ENCODE results near the gene AP1S1.
A peak's percentile ranks its signal among the peaks of the same experiment; 100 is the strongest.

AP1S1 gene

DNA sequence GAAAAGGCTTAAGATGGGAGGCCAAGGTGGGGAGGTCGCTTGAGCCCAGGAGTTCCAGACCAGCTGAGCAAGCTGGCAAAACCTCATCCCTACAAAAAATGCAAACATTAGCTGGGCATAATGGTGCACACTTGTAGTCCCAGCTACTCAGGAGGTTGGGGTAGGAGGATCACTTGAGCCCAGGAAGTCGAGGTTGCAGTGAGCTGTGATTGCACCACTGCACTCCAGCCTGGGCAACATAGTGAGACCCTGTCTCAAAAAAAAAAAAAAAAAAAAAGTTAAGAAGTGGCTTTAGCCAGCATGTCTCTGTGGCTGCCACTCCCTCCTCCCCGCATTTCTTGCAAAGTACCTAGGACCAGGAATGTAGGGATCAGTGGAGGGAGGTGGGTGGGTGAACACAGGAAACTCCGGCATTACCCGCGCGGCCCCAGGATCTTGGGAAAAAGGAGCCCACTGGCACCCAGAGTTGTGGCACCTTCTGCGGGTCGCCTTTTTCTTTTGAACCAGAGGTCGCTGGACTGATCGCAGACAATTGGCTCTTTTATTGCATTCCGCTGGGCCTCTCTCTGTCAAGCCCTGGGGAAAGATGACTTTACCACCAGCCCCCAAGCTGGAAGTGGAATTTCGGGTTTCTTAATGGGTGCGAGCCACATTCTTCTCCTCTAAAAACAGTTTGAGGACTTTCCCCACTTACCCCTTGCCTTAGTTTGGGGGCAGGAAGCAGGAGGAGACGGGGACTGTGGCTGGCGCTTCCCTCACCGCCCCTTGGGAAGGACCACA, 7.6 kb downstream of the AP1S1 start:
- ChIA-PET CTCF (interaction anchor here (1.0 to 1.6 kb wide), 2 partner anchors 12 to 30 kb away, joined by 3 to 4 read pairs; no protein-coding TSS in a partner anchor), POLR2A (no interaction called here)
- H3K27ac ChIP-seq (ENCODE audit: insufficient read depth in 1 of 2, low read depth in 1 of 2, low read length in 2 of 2, poor library complexity in 1 of 2, severe bottlenecking in 2 of 2): no peak overlapping the region
- peaks cover 0 to 14% (median 2%) of the 10 kb centered on the region in 4 experiments for H3K36me3 ChIP-seq (ENCODE audit: control insufficient read depth in 4 of 4, insufficient read depth in 4 of 4, low read length in 3 of 4)
- no peak overlapping the region for H3K4me3 ChIP-seq (ENCODE audit: control insufficient read depth in 1 of 7, extremely low read depth in 1 of 7, insufficient read depth in 4 of 7, low read depth in 2 of 7, low read length in 6 of 7)
- no peak for DNase-seq
- H3K4me1 ChIP-seq (ENCODE audit: control extremely low read depth in 1 of 4, control insufficient read depth in 4 of 4, insufficient read depth in 4 of 4, low read length in 3 of 4): peaks cover 0 to 41% (median 31%) of the 10 kb centered on the region in 4 experiments
- H3K27me3 ChIP-seq (replicated peaks in 2 of 5; ENCODE audit: control insufficient read depth in 4 of 5, insufficient read depth in 5 of 5, low read length in 4 of 5): peaks cover 0 to 49% (median 19%) of the 10 kb centered on the region in 5 experiments
- WGBS (ENCODE audit: insufficient coverage): 83% methylated on average over 12 of the region's 17 CpGs
- no peaks in the 10 kb centered on the region for H3K9me3 ChIP-seq (ENCODE audit: control extremely low read depth in 1 of 5, control insufficient read depth in 4 of 5, insufficient read depth in 2 of 5, low read depth in 1 of 5, low read length in 4 of 5)

DNA sequence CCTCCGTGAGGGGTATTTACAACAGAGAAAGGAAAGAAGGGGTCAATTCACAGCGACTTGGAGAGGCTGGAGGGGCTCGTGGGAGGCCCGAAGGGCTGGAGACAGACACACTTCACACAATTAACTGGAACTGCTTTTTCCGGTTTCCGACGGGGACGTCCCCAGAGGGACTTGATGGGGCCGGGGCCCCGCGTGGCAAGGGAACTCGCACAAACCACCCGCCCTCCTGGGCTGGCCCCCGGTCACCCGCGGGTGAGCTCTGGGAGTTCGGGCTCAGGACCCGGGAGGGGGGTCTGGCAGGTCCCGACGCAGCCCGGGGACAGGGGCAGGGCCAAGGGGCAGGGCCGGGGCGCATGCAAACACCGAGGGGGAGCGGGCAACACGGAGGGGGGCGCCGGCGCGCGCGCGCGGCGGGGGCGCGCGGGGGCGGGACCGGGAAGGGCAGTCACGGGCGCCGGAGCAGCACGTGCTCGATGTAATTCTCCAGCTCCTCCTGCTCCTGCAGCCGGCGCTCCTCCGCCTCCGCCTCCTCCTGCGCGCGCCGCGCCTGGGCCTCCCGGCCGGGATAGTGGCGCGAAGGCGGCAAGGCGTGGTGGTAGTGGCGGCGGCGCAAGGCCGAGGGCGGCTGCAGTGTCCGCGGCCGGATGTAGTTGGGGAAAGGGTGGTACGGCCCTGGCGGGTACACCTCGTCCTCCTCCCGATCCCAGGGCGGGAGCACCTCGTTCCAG, 8.4 kb downstream of the AP1S1 start:
- CTCF ChIA-PET: interaction anchor here (0.6 to 1.6 kb wide), 3 partner anchors 12 to 312 kb away, joined by 3 read pairs; no protein-coding TSS in a partner anchor
- H3K27ac ChIP-seq (ENCODE audit: insufficient read depth in 1 of 2, low read depth in 1 of 2, low read length in 2 of 2, poor library complexity in 1 of 2, severe bottlenecking in 2 of 2): no peak overlapping the region
- peak overlapping the region in 4 of 7 experiments; percentile 19 to 54 (median 39) for H3K4me3 ChIP-seq (ENCODE audit: control insufficient read depth in 1 of 7, extremely low read depth in 1 of 7, insufficient read depth in 4 of 7, low read depth in 2 of 7, low read length in 6 of 7)
- 0% methylated on average over 44 of the region's 74 CpGs for whole genome bisulfite sequencing (ENCODE audit: insufficient coverage)
- POLR2A ChIA-PET: no interaction called here
- peaks cover 0 to 57% (median 26%) of the 10 kb centered on the region in 5 experiments for H3K27me3 ChIP-seq (replicated peaks in 2 of 5; ENCODE audit: control insufficient read depth in 4 of 5, insufficient read depth in 5 of 5, low read length in 4 of 5)
- H3K36me3 ChIP-seq (ENCODE audit: control insufficient read depth in 4 of 4, insufficient read depth in 4 of 4, low read length in 3 of 4): peaks cover 0 to 14% (median 0%) of the 10 kb centered on the region in 4 experiments
- H3K4me1 ChIP-seq (ENCODE audit: control extremely low read depth in 1 of 4, control insufficient read depth in 4 of 4, insufficient read depth in 4 of 4, low read length in 3 of 4): peaks cover 0 to 45% (median 36%) of the 10 kb centered on the region in 4 experiments
- peak in 1 of 3 donors; percentile 33 for DNase-seq
- H3K9me3 ChIP-seq (ENCODE audit: control extremely low read depth in 1 of 5, control insufficient read depth in 4 of 5, insufficient read depth in 2 of 5, low read depth in 1 of 5, low read length in 4 of 5): no peaks in the 10 kb centered on the region

DNA sequence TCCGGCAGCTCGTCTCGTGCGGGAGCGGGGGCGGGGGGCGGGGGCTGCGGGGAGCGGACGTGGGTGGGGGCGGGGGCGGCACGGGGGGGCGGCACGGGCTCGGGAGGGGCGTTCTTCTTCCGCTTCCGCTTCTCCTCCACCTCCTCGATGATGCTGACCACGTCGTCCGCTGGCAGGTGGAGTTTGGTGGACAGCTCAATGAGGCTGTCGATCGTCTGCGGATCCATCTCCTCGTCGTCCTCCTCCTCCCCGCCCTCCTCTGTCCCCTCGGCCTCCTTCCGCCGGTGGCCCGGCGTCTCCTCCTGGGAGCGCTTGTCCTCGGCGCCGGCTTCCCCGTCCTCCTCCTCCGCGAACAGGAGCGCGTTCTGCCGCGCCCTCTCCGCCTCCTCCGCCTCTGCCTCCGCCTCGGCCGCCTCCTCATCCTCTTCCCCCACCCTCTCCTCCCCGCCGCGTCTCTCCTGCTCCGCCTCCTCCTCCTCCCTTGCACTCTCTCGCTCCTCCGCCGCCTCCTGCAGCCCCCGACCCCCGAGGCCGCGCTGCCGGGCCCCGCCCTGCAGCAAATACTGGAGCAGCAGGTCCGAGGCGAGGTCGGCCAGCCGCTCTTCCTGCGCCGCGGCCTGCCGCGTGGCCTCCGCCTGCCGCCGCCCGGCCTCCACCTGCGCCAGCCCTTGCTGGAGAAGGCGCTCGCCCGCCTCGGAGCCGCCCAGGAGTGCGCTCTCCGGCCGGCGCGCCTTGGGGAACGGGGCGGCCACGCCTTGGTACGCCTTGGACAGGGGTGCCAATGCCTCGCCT, 9.2 kb downstream of the AP1S1 start:
- WGBS (ENCODE audit: insufficient coverage): under 1% methylated on average over 74 of the region's 92 CpGs
- H3K27me3 ChIP-seq (replicated peaks in 2 of 5; ENCODE audit: control insufficient read depth in 4 of 5, insufficient read depth in 5 of 5, low read length in 4 of 5): peaks cover 0 to 65% (median 32%) of the 10 kb centered on the region in 5 experiments

DNA sequence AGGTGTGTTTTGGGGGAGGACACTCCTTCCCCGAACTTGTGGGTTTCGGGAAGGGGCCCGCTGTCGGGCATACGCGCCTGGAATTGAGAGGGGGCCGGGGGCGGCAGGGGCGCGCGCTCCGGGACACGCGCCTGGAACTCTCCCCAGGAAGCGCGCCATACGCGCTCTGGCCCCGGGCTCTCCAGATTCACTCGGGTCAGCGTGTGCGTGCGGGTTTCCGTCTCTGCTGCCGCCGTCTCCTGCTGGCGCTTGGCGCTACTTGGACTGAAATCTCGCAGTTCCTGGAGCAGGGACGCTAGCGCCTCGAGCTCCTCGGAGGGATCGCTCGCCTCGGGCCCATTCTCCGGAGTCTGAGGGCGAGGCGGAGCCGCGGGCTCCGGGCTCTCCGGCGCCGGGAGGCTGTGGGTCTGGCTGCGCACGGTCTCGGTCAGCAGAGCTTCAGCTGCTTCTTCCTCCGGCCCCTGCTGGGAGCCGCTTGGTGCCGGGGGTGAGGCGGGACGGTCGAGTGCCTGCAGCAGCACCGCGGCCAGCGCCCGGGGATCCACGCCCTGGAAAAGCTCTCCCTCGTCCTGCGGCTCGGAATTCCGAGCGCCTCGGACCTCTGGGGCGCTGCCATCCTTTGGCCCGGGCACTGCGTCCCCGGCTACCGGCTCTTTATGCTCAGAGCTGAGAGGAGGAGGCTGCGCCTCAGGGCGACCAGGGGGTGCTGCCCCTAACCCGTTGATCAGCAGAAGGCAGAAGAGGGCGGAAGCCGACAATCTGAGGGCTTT, 10.0 kb downstream of the AP1S1 start:
- no peaks in the 10 kb centered on the region for H3K9me3 ChIP-seq (ENCODE audit: control extremely low read depth in 1 of 5, control insufficient read depth in 4 of 5, insufficient read depth in 2 of 5, low read depth in 1 of 5, low read length in 4 of 5)
- ChIA-PET CTCF (no interaction called here), POLR2A (no interaction called here)
- no peak for DNase-seq
- H3K4me1 ChIP-seq (ENCODE audit: control extremely low read depth in 1 of 4, control insufficient read depth in 4 of 4, insufficient read depth in 4 of 4, low read length in 3 of 4): peaks cover 0 to 45% (median 36%) of the 10 kb centered on the region in 4 experiments
- 3% methylated on average over 68 of the region's 75 CpGs for WGBS (ENCODE audit: insufficient coverage)
- peaks cover under 1 to 73% (median 40%) of the 10 kb centered on the region in 5 experiments for H3K27me3 ChIP-seq (replicated peaks in 2 of 5; ENCODE audit: control insufficient read depth in 4 of 5, insufficient read depth in 5 of 5, low read length in 4 of 5)
- peak overlapping the region in 2 of 7 experiments; percentile 54 for H3K4me3 ChIP-seq (ENCODE audit: control insufficient read depth in 1 of 7, extremely low read depth in 1 of 7, insufficient read depth in 4 of 7, low read depth in 2 of 7, low read length in 6 of 7)
- H3K27ac ChIP-seq (ENCODE audit: insufficient read depth in 1 of 2, low read depth in 1 of 2, low read length in 2 of 2, poor library complexity in 1 of 2, severe bottlenecking in 2 of 2): no peak overlapping the region
- peaks cover 0 to 7% (median 0%) of the 10 kb centered on the region in 4 experiments for H3K36me3 ChIP-seq (ENCODE audit: control insufficient read depth in 4 of 4, insufficient read depth in 4 of 4, low read length in 3 of 4)

More for the DNA sequence above, 9.2 kb downstream of the AP1S1 start:
- CTCF ChIA-PET: interaction anchor here (0.6 to 1.6 kb wide), 3 partner anchors 11 to 313 kb away, joined by 3 read pairs; no protein-coding TSS in a partner anchor
- H3K27ac ChIP-seq (ENCODE audit: insufficient read depth in 1 of 2, low read depth in 1 of 2, low read length in 2 of 2, poor library complexity in 1 of 2, severe bottlenecking in 2 of 2): no peak overlapping the region
- no peak for DNase-seq
- peak overlapping the region in 6 of 7 experiments; percentile 10 to 54 (median 43) for H3K4me3 ChIP-seq (ENCODE audit: control insufficient read depth in 1 of 7, extremely low read depth in 1 of 7, insufficient read depth in 4 of 7, low read depth in 2 of 7, low read length in 6 of 7)
- no peaks in the 10 kb centered on the region for H3K9me3 ChIP-seq (ENCODE audit: control extremely low read depth in 1 of 5, control insufficient read depth in 4 of 5, insufficient read depth in 2 of 5, low read depth in 1 of 5, low read length in 4 of 5)
- peaks cover 0 to 11% (median 0%) of the 10 kb centered on the region in 4 experiments for H3K36me3 ChIP-seq (ENCODE audit: control insufficient read depth in 4 of 4, insufficient read depth in 4 of 4, low read length in 3 of 4)
- peaks cover 0 to 45% (median 36%) of the 10 kb centered on the region in 4 experiments for H3K4me1 ChIP-seq (ENCODE audit: control extremely low read depth in 1 of 4, control insufficient read depth in 4 of 4, insufficient read depth in 4 of 4, low read length in 3 of 4)
- POLR2A ChIA-PET: no interaction called here

DNA sequence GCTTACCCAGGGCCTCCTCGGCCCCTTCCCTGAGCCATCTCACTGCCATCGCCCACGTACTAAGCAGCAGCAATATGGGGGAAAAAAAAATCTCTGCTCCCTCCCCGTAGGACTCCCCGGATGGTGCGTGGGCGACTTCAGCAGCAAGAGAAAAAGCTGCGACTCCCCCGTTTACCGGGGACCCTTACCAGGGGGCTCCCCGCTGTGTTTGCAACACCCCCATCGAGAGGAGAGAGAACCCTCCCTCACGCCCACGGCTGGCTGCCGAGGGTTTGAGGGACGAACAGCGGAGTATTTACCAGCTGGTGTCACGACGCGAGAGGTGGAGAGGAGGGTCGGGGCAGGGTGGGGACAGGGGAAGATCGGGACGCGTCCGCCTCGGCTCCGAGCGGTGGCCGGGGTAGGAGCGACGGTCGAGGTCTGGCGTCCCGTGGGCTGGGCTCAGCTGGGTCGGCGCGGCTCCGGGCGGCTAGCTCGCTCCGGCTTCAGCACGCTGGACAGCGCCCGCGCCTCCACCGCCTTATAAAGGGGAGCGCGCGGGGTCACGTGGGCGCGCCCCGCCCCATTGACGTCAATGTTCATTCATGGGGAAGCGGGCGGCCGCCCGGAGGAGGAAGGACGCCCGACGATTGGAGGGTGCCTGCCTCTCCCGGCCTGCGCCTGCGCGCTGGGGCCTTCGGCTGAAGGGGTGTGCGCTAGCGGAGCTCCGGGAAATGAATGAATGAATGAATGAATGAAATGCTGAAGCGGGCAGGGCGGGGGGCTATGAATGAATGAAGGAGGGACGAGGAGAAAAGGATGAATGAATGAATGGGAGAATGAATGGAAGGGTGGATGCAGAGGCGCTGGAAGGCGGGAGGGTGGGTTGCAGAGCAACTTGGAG, 11.0 kb downstream of the AP1S1 start, which contains the start of gene VGF:
Gene VGF (minus strand): TSS at position 495 of the 883 bp plus-strand sequence. CDS start 726 bp downstream, outside the sequence.
- Histone ChIP-seq H3K27me3 (replicated peaks in 2 of 5; ENCODE audit: control insufficient read depth in 4 of 5, insufficient read depth in 5 of 5, low read length in 4 of 5) (peaks cover 5 to 83% (median 48%) of the 10 kb centered on the region in 5 experiments), H3K36me3 (ENCODE audit: control insufficient read depth in 4 of 4, insufficient read depth in 4 of 4, low read length in 3 of 4) (peaks cover 0 to 2% (median 0%) of the 10 kb centered on the region in 4 experiments), H3K4me3 (ENCODE audit: control insufficient read depth in 1 of 7, extremely low read depth in 1 of 7, insufficient read depth in 4 of 7, low read depth in 2 of 7, low read length in 6 of 7) (peak within 1 kb of the TSS in 3 of 7 experiments; percentile 22 to 40 (median 29)), H3K27ac (ENCODE audit: insufficient read depth in 1 of 2, low read depth in 1 of 2, low read length in 2 of 2, poor library complexity in 1 of 2, severe bottlenecking in 2 of 2) (no peak within 1 kb of the TSS), H3K9me3 (ENCODE audit: control extremely low read depth in 1 of 5, control insufficient read depth in 4 of 5, insufficient read depth in 2 of 5, low read depth in 1 of 5, low read length in 4 of 5) (no peaks in the 10 kb centered on the region), H3K4me1 (ENCODE audit: control extremely low read depth in 1 of 4, control insufficient read depth in 4 of 4, insufficient read depth in 4 of 4, low read length in 3 of 4) (peaks cover 0 to 53% (median 39%) of the 10 kb centered on the region in 4 experiments)
- ChIA-PET CTCF (interaction anchor here (1.0 to 1.3 kb wide), 3 partner anchors 21 to 276 kb away, joined by 4 read pairs; partner anchors contain the start of gene UFSP1), POLR2A (interaction anchor here (1.1 kb wide), 1 partner anchor 17 kb away, joined by 3 read pairs; no protein-coding TSS in a partner anchor)
- peak; percentile 90 to 95 (median 94) for DNase-seq
- 2% methylated on average over 62 of the region's 74 CpGs for WGBS (ENCODE audit: insufficient coverage)

All from common myeloid progenitor, CD34-positive (primary cell).